ENCODE results near the gene PCED1B.

Gene PCED1B

GRCh38 chr12:47280543-47281300 is 201.3 kb downstream of the PCED1B start:
- H3K4me3 ChIP-seq (ENCODE audit: low read length) = no peak overlapping the region
- TF ChIP-seq, protein P1, sequence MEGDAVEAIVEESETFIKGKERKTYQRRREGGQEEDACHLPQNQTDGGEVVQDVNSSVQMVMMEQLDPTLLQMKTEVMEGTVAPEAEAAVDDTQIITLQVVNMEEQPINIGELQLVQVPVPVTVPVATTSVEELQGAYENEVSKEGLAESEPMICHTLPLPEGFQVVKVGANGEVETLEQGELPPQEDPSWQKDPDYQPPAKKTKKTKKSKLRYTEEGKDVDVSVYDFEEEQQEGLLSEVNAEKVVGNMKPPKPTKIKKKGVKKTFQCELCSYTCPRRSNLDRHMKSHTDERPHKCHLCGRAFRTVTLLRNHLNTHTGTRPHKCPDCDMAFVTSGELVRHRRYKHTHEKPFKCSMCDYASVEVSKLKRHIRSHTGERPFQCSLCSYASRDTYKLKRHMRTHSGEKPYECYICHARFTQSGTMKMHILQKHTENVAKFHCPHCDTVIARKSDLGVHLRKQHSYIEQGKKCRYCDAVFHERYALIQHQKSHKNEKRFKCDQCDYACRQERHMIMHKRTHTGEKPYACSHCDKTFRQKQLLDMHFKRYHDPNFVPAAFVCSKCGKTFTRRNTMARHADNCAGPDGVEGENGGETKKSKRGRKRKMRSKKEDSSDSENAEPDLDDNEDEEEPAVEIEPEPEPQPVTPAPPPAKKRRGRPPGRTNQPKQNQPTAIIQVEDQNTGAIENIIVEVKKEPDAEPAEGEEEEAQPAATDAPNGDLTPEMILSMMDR (conservative IDR thresholded peaks at IDR 0.05; ENCODE audit: low read length) = no peak
- DNase-seq (ENCODE audit: low read depth) = no peak

DNA sequence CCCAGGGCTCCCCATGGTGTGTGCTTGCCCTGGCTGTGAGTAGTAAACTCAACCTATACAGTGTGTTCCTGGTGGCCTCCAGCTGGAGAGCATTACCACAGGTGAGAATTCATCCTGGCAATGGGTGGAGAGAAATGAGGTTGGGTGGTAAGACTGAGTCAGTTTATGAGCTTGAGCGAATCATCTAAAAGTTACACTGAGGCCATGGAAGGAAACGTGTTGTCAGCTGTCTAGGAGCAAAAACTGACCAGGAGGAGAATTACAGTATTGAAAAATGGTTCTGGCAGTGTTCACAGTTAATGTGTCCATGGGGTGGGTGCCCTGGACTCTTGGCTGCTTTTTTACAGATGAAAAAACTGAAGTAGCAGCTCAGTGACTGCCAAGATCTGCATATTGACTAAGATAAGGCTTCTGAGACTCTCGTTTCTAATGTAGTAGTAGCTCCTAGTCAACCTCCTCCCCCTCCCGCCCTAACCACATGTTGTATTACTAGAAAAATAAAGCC is 202.3 kb downstream of the PCED1B start:
- DNase-seq (ENCODE audit: low read depth) = no peak
- TF ChIP-seq, protein P1 (conservative IDR thresholded peaks at IDR 0.05; ENCODE audit: low read length) = no peak
- H3K4me3 ChIP-seq (ENCODE audit: low read length) = no peak overlapping the region

GRCh38 chr12:47282206-47282605 is 202.8 kb downstream of the PCED1B start:
- DNase-seq (ENCODE audit: low read depth) = peak; percentile 47
- TF ChIP-seq, protein P1 (conservative IDR thresholded peaks at IDR 0.05; ENCODE audit: low read length) = no peak
- no peak overlapping the region for H3K4me3 ChIP-seq (ENCODE audit: low read length)
